T1000 (cell line): ENCODE measurements around the gene PCYT2.

Experiments used
- DNase-seq: peaks from one replicate; lab custom pipeline; 2025; ENCODE audit warnings: mixed read lengths; lab: John Stamatoyannopoulos, UW

Gene PCYT2

GRCh38 chr17:81851423-81851822, 59.8 kb downstream of the PCYT2 start:
- DNase-seq: no peak
